IPS DF 6.9 (cell line): ENCODE measurements around the gene VAV3.

Experiments used
- DNase-seq: peaks from one replicate; pipeline ENCODE4 v3.0.0-alpha.2; 2013; ENCODE audit warnings: low read depth, low spot score
- H3K27ac ChIP-seq: one replicate; pipeline ENCODE4 v1.5.1; 2013; ENCODE audit warnings: low read length, control low read depth
- H3K27me3 ChIP-seq: 2 replicates; pipeline ENCODE4 v1.6.1; 2013; ENCODE audit warnings: mild to moderate bottlenecking, low read length; ENCODE audit not compliant: control insufficient read depth, insufficient read depth
- H3K36me3 ChIP-seq: 2 replicates; pipeline ENCODE4 v1.6.1; 2013; ENCODE audit warnings: low read length; ENCODE audit not compliant: control insufficient read depth, insufficient read depth
- H3K4me1 ChIP-seq: 2 replicates; pipeline ENCODE4 v1.6.1; 2013; ENCODE audit warnings: low read length; ENCODE audit not compliant: control insufficient read depth, insufficient read depth
- H3K4me3 ChIP-seq: 2 replicates; pipeline ENCODE4 v1.5.1; 2013; ENCODE audit warnings: mild to moderate bottlenecking, low read length
- H3K9me3 ChIP-seq: 2 replicates; pipeline ENCODE4 v1.6.1; 2013; ENCODE audit warnings: low read length, inconsistent platforms; ENCODE audit not compliant: control insufficient read depth, insufficient read depth
- WGBS: extraction: QIAGEN DNeasy Blood & Tissue Kit; methylation state at CpG from one replicate; pipeline ENCODE4 v1.1.7; 2013; ENCODE audit warnings: mixed read lengths, missing lambda C conversion rate; ENCODE audit not compliant: insufficient read length, insufficient coverage; 5-methylcytosine and 5-hydroxymethylcytosine counted together

Gene VAV3

GRCh38 chr1:107950464-107950863 is 14.5 kb downstream of the VAV3 start:
- no CpG with 5 or more reads among the region's 3 CpGs for WGBS
- no peaks in the 10 kb centered on the region for H3K27me3 ChIP-seq
- H3K4me1 ChIP-seq: peaks cover 2% of the 10 kb centered on the region; the same call in 1 of the 2 replicates
- no peak overlapping the region for H3K27ac ChIP-seq
- H3K36me3 ChIP-seq: no peaks in the 10 kb centered on the region
- H3K4me3 ChIP-seq: no peak overlapping the region
- DNase-seq: no peak
- no peaks in the 10 kb centered on the region for H3K9me3 ChIP-seq

DNA sequence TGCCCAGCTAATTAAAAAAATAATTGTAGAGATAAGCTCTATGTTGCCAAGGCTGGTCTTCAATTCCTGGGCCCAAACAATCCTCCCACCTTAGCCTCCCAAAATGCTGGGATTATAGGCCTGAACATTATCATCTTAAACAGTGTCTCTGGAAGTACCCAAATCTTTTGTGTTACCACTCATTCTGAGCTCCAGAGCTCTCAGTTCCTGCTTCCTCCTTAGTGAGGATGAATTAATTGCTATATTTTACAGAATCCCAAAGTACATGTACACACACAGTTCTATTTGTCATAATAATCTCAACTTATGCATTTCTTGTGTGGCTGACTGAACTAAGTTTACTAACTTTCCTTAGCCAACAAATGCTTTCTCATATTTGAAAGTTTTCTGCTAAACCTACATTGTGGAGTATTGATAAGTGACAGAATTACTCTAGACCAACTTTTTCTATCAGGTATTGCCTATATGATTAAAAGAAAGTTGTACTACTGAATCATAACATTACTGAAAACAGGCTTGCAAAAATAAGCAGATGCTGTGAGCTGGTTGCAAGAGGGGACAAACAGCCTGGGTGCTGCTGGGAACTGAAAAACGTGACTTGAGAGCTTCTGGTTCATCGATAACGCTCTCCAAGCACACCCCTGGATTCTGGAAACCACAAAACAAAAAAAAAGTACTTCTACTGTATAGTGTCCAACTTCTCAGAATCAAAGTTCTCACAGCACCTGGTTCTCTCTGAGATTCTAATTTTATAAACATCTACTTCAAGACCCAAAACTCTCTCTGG is 15.3 kb downstream of the VAV3 start:
- no peak overlapping the region for H3K27ac ChIP-seq
- peaks cover 2% of the 10 kb centered on the region; the same call in 1 of the 2 replicates for H3K4me1 ChIP-seq
- no peak for DNase-seq
- H3K27me3 ChIP-seq: no peaks in the 10 kb centered on the region
- no peak overlapping the region for H3K4me3 ChIP-seq
- no peaks in the 10 kb centered on the region for H3K36me3 ChIP-seq
- WGBS: no CpG with 5 or more reads among the region's 3 CpGs
- no peaks in the 10 kb centered on the region for H3K9me3 ChIP-seq

GRCh38 chr1:107946794-107947193 is 18.2 kb downstream of the VAV3 start:
- Histone ChIP-seq H3K27me3 (no peaks in the 10 kb centered on the region), H3K9me3 (no peaks in the 10 kb centered on the region), H3K27ac (no peak overlapping the region), H3K4me3 (no peak overlapping the region), H3K36me3 (no peaks in the 10 kb centered on the region), H3K4me1 (peaks cover 2% of the 10 kb centered on the region; the same call in 1 of the 2 replicates)
- DNase-seq: no peak

- no peak for DNase-seq
- H3K9me3 ChIP-seq: no peaks in the 10 kb centered on the region
- H3K27me3 ChIP-seq: no peaks in the 10 kb centered on the region
- no peak overlapping the region for H3K27ac ChIP-seq
- no peak overlapping the region for H3K4me3 ChIP-seq
- no peaks in the 10 kb centered on the region for H3K4me1 ChIP-seq
- no peaks in the 10 kb centered on the region for H3K36me3 ChIP-seq
- no CpG with 5 or more reads among the region's 4 CpGs for WGBS
Observed at GRCh38 chr1:107943694-107944093, 21.3 kb downstream of the VAV3 start.

DNA sequence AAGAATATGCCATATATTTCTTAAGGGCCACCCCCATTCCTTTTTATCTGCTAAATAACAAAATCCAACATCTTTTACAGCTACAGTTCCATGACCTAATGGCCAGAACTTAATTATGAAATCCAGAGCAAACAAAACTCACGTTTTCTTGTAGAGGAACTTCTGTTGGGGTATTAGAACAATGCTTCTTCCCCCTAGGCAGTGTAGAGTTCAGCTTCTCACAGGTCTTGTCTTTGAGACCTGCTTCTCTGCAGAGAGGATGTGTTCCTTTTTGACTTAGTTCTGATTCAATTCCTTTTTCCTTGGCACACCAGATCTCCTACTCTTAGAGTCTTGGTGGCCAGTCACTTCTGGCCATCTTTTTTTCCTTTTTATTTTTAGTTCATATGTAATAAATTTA is 22.2 kb downstream of the VAV3 start:
- Histone ChIP-seq H3K27me3 (no peaks in the 10 kb centered on the region), H3K27ac (no peak overlapping the region), H3K9me3 (no peaks in the 10 kb centered on the region), H3K4me1 (no peaks in the 10 kb centered on the region), H3K36me3 (no peaks in the 10 kb centered on the region), H3K4me3 (no peak overlapping the region)
- DNase-seq: no peak
- no CpG with 5 or more reads among the region's 1 CpG for WGBS

DNA sequence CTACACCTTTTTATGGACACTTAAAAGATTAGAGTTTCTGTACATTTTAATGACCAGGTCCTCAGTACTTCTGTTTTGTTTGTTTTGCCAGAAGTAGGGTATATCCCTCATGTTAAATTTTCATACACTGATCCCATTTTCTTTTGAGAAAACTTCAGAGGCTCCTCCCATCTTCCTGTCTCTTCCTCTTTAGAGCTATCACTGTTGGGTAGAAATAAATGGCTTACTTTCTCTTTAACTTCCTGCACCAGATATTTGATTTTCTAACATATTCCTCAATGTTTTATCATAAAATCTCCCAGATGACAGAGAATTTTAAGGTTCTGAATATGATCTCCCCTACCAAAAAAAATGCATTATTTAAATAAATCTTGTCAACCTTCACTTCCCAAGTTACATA is 23.4 kb downstream of the VAV3 start:
- H3K36me3 ChIP-seq: no peaks in the 10 kb centered on the region
- peaks cover 3% of the 10 kb centered on the region; the same call in 1 of the 2 replicates for H3K4me1 ChIP-seq
- H3K4me3 ChIP-seq: no peak overlapping the region
- DNase-seq: no peak
- no peaks in the 10 kb centered on the region for H3K27me3 ChIP-seq
- H3K9me3 ChIP-seq: no peaks in the 10 kb centered on the region
- H3K27ac ChIP-seq: no peak overlapping the region

GRCh38 chr1:107941123-107941522 is 23.9 kb downstream of the VAV3 start:
- Histone ChIP-seq H3K27me3 (no peaks in the 10 kb centered on the region), H3K36me3 (no peaks in the 10 kb centered on the region), H3K27ac (no peak overlapping the region), H3K4me3 (no peak overlapping the region), H3K9me3 (no peaks in the 10 kb centered on the region), H3K4me1 (peaks cover 3% of the 10 kb centered on the region; the same call in 1 of the 2 replicates)
- WGBS: no CpG with 5 or more reads among the region's 7 CpGs
- no peak for DNase-seq

- Histone ChIP-seq H3K36me3 (no peaks in the 10 kb centered on the region), H3K27me3 (no peaks in the 10 kb centered on the region), H3K4me1 (peaks cover 3% of the 10 kb centered on the region; the same call in 1 of the 2 replicates), H3K27ac (no peak overlapping the region), H3K9me3 (no peaks in the 10 kb centered on the region), H3K4me3 (no peak overlapping the region)
- DNase-seq: no peak
Observed at GRCh38 chr1:107940701-107941100, 24.3 kb downstream of the VAV3 start.

- H3K9me3 ChIP-seq: no peaks in the 10 kb centered on the region
- H3K4me1 ChIP-seq: peaks cover 3% of the 10 kb centered on the region; the same call in 1 of the 2 replicates
- no peak overlapping the region for H3K4me3 ChIP-seq
- H3K36me3 ChIP-seq: no peaks in the 10 kb centered on the region
- DNase-seq: no peak
- H3K27me3 ChIP-seq: no peaks in the 10 kb centered on the region
- WGBS: no CpG with 5 or more reads among the region's 5 CpGs
- H3K27ac ChIP-seq: no peak overlapping the region
Observed at GRCh38 chr1:107940017-107940577, 24.9 kb downstream of the VAV3 start.

DNA sequence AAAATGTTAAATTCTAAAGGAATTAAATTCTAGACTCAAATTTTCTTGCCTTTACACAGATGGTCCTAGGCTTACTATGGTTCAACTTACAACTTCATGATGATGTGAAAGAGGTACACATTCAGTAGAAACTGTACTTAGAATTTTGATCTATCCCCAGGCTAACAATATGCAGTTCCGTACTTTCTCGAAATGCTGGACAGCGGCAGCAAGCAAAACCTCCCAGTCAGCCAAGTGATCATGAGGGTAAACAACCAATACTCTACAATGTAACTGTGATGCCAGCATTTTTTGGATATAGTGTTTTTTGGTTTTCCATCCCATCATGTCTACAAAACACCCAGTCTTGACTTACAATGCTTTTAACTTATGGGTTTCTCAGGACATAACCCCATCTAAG is 25.7 kb downstream of the VAV3 start:
- Histone ChIP-seq H3K27ac (no peak overlapping the region), H3K4me3 (no peak overlapping the region), H3K27me3 (no peaks in the 10 kb centered on the region), H3K9me3 (no peaks in the 10 kb centered on the region), H3K4me1 (peaks cover 3% of the 10 kb centered on the region; the same call in 1 of the 2 replicates), H3K36me3 (no peaks in the 10 kb centered on the region)
- no peak for DNase-seq
- no CpG with 5 or more reads among the region's 3 CpGs for whole genome bisulfite sequencing
